K562 (cell line): ENCODE data around the gene HHIPL1. TPM values are rescaled to one million over a fixed set of nuclear protein-coding genes. Genes with fewer than 3 reads are reported as not detected.
A peak's percentile ranks its signal among the peaks of the same experiment; 100 is the strongest.

ENCODE experiments used
- BHLHE40 ChIP-seq: IDR thresholded peaks from 2 replicates; pipeline ENCODE4 v1.6.1; 2011; ENCODE audit warnings: low read length, improper control_type of control experiment
- C11orf30 ChIP-seq: fragments of 450-650 bp; IDR thresholded peaks from 2 replicates; pipeline ENCODE4 v1.6.1; 2016; ENCODE audit warnings: low read depth, mild to moderate bottlenecking
- ELF4 ChIP-seq: fragments of 450-650 bp; formaldehyde crosslinking; IDR thresholded peaks from 2 replicates; pipeline ENCODE4 v1.4.0; 2022; ENCODE audit warnings: missing genetic modification characterization
- EP300 ChIP-seq: IDR thresholded peaks from 2 replicates; pipeline ENCODE4 v1.6.1; 2012; ENCODE audit warnings: low read length, improper control_type of control experiment
- ESRRA ChIP-seq: fragments of 450-650 bp; IDR thresholded peaks from 2 replicates; pipeline ENCODE4 v1.6.1; 2014; ENCODE audit warnings: low read depth, mild to moderate bottlenecking, moderate library complexity, borderline replicate concordance
- HMGN3 ChIP-seq: IDR thresholded peaks from 2 replicates; pipeline ENCODE4 v1.6.1; 2011; ENCODE audit warnings: borderline replicate concordance, low read depth, mild to moderate bottlenecking, mixed read lengths, low read length; ENCODE audit not compliant: insufficient read length; ENCODE audit errors: extremely low read depth
- MNT ChIP-seq, 2 experiments: fragments of 450-650 bp; conservative IDR thresholded peaks; 2 replicates each; pipeline ENCODE4 v1.6.1; 2017; ENCODE audit warnings: mild to moderate bottlenecking in 2 of 2, moderate library complexity in 2 of 2
- NFE2L1 ChIP-seq: fragments of 450-650 bp; IDR thresholded peaks from 2 replicates; pipeline ENCODE4 v1.6.1; 2016; ENCODE audit warnings: missing genetic modification characterization, low read depth, mild to moderate bottlenecking, missing compliant biosample characterization, moderate library complexity, borderline replicate concordance
- NONO ChIP-seq, 2 experiments: fragments of 200-400 bp in 1 of 2; fragments of 450-650 bp in 1 of 2; formaldehyde crosslinking in 1 of 2; IDR thresholded peaks; 2 replicates each; pipeline ENCODE4 v1.6.1; 2017; ENCODE audit warnings: low read depth in 2 of 2, mild to moderate bottlenecking in 2 of 2, moderate library complexity in 2 of 2, low read length in 1 of 2
- RB1 ChIP-seq: fragments of 450-650 bp; IDR thresholded peaks from 2 replicates; pipeline ENCODE4 v1.6.1; 2017; ENCODE audit warnings: low read depth, mild to moderate bottlenecking
- SIX5 ChIP-seq, 2 experiments: IDR thresholded peaks; 2 replicates each; pipeline ENCODE4 v1.6.1; 2011; ENCODE audit warnings: low read length in 2 of 2, borderline replicate concordance in 1 of 2, low read depth in 1 of 2, mild to moderate bottlenecking in 1 of 2, moderate library complexity in 1 of 2; ENCODE audit not compliant: insufficient read depth in 1 of 2
- VEZF1 ChIP-seq: fragments of 200-800 bp; sonication (Bioruptor generic); IDR thresholded peaks from 2 replicates; pipeline ENCODE4 v1.6.1; 2017; ENCODE audit warnings: missing genetic modification characterization, missing compliant biosample characterization
- ZNF384 ChIP-seq: IDR thresholded peaks from 2 replicates; pipeline ENCODE4 v1.6.1; 2012; ENCODE audit warnings: low read depth, low read length, improper control_type of control experiment
- polyA plus RNA-seq, 8 experiments: library from polyadenylated mRNA; depleted of rRNA in 4 of 8; stranded (reverse) in 5 of 8; unstranded in 3 of 8; fragments of >200 nt; fragmentation: Nextera tagmentation in 2 of 8; fragmentation: Illumina TruSeq in 1 of 8; extraction: Ambion mirVana in 2 of 8; extraction: Trizol in 1 of 8; gene quantifications; 2 replicates each; pipeline versions ENCODE4 v1.2.1 to v1.2.3, GENCODE V29; 2011 to 2014; ENCODE audit warnings: inconsistent platforms in 1 of 8, missing spikeins in 1 of 8
- total RNA-seq, 7 experiments: library from RNA; depleted of rRNA in 6 of 7; stranded (reverse); fragments of >200 nt in 6 of 7; fragmentation: Illumina TruSeq in 2 of 7; extraction: Trizol in 2 of 7; gene quantifications; 2 replicates each; pipeline versions ENCODE4 v1.2.1 to v1.2.3, GENCODE V29; 2011 to 2021; ENCODE audit warnings: low replicate concordance in 1 of 7
- TF ChIP-seq, protein P1 (sequence below): fragments of 450-650 bp; IDR thresholded peaks from 2 replicates; pipeline ENCODE4 v1.7.1; 2018; ENCODE audit warnings: mild to moderate bottlenecking, low read depth; ENCODE audit not compliant: partially characterized antibody
- TF ChIP-seq, protein P2 (sequence below): fragments of 250-450 bp; sonication (Bioruptor Pico); IDR thresholded peaks from 2 replicates; pipeline ENCODE4 v1.4.0; 2020; ENCODE audit warnings: mild to moderate bottlenecking, moderate library complexity
- TF ChIP-seq, protein P3 (sequence below), 2 experiments: fragments of 450-650 bp; IDR thresholded peaks; 2 replicates each; pipeline ENCODE4 v1.6.1; 2016

HHIPL1 gene
- total and polyA plus RNA-seq, 9 of the 15 experiments (the other 6 are each of a cell fraction or from before 2014, with no cell fraction given) = not detected

GRCh38 chr14:99604278-99604765 is 40.6 kb upstream of the HHIPL1 start (continued):
- TF ChIP-seq, protein P1, sequence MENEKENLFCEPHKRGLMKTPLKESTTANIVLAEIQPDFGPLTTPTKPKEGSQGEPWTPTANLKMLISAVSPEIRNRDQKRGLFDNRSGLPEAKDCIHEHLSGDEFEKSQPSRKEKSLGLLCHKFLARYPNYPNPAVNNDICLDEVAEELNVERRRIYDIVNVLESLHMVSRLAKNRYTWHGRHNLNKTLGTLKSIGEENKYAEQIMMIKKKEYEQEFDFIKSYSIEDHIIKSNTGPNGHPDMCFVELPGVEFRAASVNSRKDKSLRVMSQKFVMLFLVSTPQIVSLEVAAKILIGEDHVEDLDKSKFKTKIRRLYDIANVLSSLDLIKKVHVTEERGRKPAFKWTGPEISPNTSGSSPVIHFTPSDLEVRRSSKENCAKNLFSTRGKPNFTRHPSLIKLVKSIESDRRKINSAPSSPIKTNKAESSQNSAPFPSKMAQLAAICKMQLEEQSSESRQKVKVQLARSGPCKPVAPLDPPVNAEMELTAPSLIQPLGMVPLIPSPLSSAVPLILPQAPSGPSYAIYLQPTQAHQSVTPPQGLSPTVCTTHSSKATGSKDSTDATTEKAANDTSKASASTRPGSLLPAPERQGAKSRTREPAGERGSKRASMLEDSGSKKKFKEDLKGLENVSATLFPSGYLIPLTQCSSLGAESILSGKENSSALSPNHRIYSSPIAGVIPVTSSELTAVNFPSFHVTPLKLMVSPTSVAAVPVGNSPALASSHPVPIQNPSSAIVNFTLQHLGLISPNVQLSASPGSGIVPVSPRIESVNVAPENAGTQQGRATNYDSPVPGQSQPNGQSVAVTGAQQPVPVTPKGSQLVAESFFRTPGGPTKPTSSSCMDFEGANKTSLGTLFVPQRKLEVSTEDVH = no peak
- TF ChIP-seq ZNF384 = no peak
- TF ChIP-seq RB1 = peak; percentile 80; the same call in 1 of the 2 replicates
- no peak for TF ChIP-seq ELF4
- TF ChIP-seq VEZF1 (CRISPR knock-in tag) = peak; percentile 96
- TF ChIP-seq EP300 = no peak
- TF ChIP-seq ESRRA = no peak
- TF ChIP-seq C11orf30 = no peak
- peak; percentile 85 for TF ChIP-seq BHLHE40
- TF ChIP-seq NONO (IDR thresholded peaks at IDR 0.05; ENCODE audit: low read depth in 2 of 2, low read length in 1 of 2) = peak in 1 of 2 experiments; percentile 98; a peak in 2 of 4 replicates
- peak in 1 of 2 experiments; percentile 34; a peak in 1 of 4 replicates for TF ChIP-seq MNT (conservative IDR thresholded peaks at IDR 0.05)
- TF ChIP-seq HMGN3 = peak; percentile 39
- TF ChIP-seq, protein P2, sequence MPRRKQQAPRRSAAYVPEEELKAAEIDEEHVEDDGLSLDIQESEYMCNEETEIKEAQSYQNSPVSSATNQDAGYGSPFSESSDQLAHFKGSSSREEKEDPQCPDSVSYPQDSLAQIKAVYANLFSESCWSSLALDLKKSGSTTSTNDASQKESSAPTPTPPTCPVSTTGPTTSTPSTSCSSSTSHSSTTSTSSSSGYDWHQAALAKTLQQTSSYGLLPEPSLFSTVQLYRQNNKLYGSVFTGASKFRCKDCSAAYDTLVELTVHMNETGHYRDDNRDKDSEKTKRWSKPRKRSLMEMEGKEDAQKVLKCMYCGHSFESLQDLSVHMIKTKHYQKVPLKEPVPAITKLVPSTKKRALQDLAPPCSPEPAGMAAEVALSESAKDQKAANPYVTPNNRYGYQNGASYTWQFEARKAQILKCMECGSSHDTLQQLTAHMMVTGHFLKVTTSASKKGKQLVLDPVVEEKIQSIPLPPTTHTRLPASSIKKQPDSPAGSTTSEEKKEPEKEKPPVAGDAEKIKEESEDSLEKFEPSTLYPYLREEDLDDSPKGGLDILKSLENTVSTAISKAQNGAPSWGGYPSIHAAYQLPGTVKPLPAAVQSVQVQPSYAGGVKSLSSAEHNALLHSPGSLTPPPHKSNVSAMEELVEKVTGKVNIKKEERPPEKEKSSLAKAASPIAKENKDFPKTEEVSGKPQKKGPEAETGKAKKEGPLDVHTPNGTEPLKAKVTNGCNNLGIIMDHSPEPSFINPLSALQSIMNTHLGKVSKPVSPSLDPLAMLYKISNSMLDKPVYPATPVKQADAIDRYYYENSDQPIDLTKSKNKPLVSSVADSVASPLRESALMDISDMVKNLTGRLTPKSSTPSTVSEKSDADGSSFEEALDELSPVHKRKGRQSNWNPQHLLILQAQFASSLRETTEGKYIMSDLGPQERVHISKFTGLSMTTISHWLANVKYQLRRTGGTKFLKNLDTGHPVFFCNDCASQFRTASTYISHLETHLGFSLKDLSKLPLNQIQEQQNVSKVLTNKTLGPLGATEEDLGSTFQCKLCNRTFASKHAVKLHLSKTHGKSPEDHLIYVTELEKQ (CRISPR knock-in tag) = no peak
- TF ChIP-seq SIX5 (IDR thresholded peaks at IDR 0.05; ENCODE audit: borderline replicate concordance in 1 of 2, insufficient read depth in 1 of 2, low read depth in 1 of 2, low read length in 2 of 2) = peak; percentile 15 to 30; a peak in 1 of 4 replicates
- TF ChIP-seq, protein P3, sequence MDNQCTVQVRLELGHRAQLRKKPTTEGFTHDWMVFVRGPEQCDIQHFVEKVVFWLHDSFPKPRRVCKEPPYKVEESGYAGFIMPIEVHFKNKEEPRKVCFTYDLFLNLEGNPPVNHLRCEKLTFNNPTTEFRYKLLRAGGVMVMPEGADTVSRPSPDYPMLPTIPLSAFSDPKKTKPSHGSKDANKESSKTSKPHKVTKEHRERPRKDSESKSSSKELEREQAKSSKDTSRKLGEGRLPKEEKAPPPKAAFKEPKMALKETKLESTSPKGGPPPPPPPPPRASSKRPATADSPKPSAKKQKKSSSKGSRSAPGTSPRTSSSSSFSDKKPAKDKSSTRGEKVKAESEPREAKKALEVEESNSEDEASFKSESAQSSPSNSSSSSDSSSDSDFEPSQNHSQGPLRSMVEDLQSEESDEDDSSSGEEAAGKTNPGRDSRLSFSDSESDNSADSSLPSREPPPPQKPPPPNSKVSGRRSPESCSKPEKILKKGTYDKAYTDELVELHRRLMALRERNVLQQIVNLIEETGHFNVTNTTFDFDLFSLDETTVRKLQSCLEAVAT (IDR thresholded peaks at IDR 0.05) = no peak
- TF ChIP-seq NFE2L1 (tag) = no peak
